ENCODE results near the gene DOLPP1. TPM values are rescaled to one million over a fixed set of nuclear protein-coding genes. Genes with fewer than 3 reads are reported as not detected.

The DOLPP1 gene
- total RNA-seq, 2 donors from 2014 or later = 13.5 to 24.1 TPM

- Histone ChIP-seq H3K4me3 (no peak overlapping the region), H3K27ac (no peak overlapping the region), H3K27me3 (replicated peaks; ENCODE audit: insufficient read depth) (no peaks in the 10 kb centered on the region), H3K36me3 (peaks cover 0 to 3% of the 10 kb centered on the region in 2 donors), H3K9me3 (no peaks in the 10 kb centered on the region), H3K4me1 (replicated peaks) (no peaks in the 10 kb centered on the region)
- 77% methylated on average over 21 of the region's 21 CpGs for WGBS
- no peak for DNase-seq (ENCODE audit: low spot score)
- TF ChIP-seq POLR2A (IDR thresholded peaks at IDR 0.05) (no peak), POLR2AphosphoS5 (IDR thresholded peaks at IDR 0.05) (no peak), CTCF (IDR thresholded peaks at IDR 0.05) (no peak)
- intact Hi-C loops (cut with DNase I) = no loop called here
Measured at GRCh38 chr9:129070696-129071525, 10.0 kb upstream of the DOLPP1 start.

GRCh38 chr9:129071526-129072126, 9.3 kb upstream of the DOLPP1 start:
- Histone ChIP-seq H3K27ac (no peak overlapping the region), H3K4me1 (replicated peaks) (no peaks in the 10 kb centered on the region), H3K4me3 (no peak overlapping the region), H3K9me3 (no peaks in the 10 kb centered on the region), H3K27me3 (replicated peaks; ENCODE audit: insufficient read depth) (no peaks in the 10 kb centered on the region), H3K36me3 (no peaks in the 10 kb centered on the region)
- no peak for DNase-seq (ENCODE audit: low spot score)
- intact Hi-C loops (cut with DNase I) = no loop called here
- TF ChIP-seq CTCF (IDR thresholded peaks at IDR 0.05) = no peak
- TF ChIP-seq POLR2A (IDR thresholded peaks at IDR 0.05) = no peak
- no peak for TF ChIP-seq POLR2AphosphoS5 (IDR thresholded peaks at IDR 0.05)
- 65% methylated on average over 10 of the region's 10 CpGs for WGBS

GRCh38 chr9:129072171-129072570, 8.7 kb upstream of the DOLPP1 start:
- no peak for TF ChIP-seq POLR2A (IDR thresholded peaks at IDR 0.05)
- Histone ChIP-seq H3K27me3 (replicated peaks; ENCODE audit: insufficient read depth) (no peaks in the 10 kb centered on the region), H3K4me3 (no peak overlapping the region), H3K27ac (no peak overlapping the region), H3K36me3 (no peaks in the 10 kb centered on the region), H3K4me1 (replicated peaks) (no peaks in the 10 kb centered on the region), H3K9me3 (no peaks in the 10 kb centered on the region)
- no peak for DNase-seq (ENCODE audit: low spot score)
- WGBS = 58% methylated on average over 9 of the region's 9 CpGs
- intact Hi-C loops (cut with DNase I) = no loop called here

GRCh38 chr9:129073404-129073803, 7.5 kb upstream of the DOLPP1 start:
- no peaks in the 10 kb centered on the region for H3K9me3 ChIP-seq
- intact Hi-C loops (cut with DNase I) = no loop called here
- no peak overlapping the region for H3K4me3 ChIP-seq
- H3K4me1 ChIP-seq (replicated peaks) = no peaks in the 10 kb centered on the region
- no peak for DNase-seq (ENCODE audit: low spot score)
- H3K27me3 ChIP-seq (replicated peaks; ENCODE audit: insufficient read depth) = no peaks in the 10 kb centered on the region
- H3K36me3 ChIP-seq = no peaks in the 10 kb centered on the region
- TF ChIP-seq POLR2A (IDR thresholded peaks at IDR 0.05) (no peak), CTCF (IDR thresholded peaks at IDR 0.05) (no peak), POLR2AphosphoS5 (IDR thresholded peaks at IDR 0.05) (no peak)
- WGBS = 88% methylated on average over 8 of the region's 8 CpGs
- H3K27ac ChIP-seq = no peak overlapping the region

GRCh38 chr9:129074106-129074505, 6.8 kb upstream of the DOLPP1 start:
- H3K36me3 ChIP-seq = no peaks in the 10 kb centered on the region
- no peak overlapping the region for H3K4me3 ChIP-seq
- TF ChIP-seq CTCF (IDR thresholded peaks at IDR 0.05) (no peak), POLR2AphosphoS5 (IDR thresholded peaks at IDR 0.05) (no peak), POLR2A (IDR thresholded peaks at IDR 0.05) (no peak)
- WGBS = 96% methylated on average over 3 of the region's 3 CpGs
- intact Hi-C loops (cut with DNase I) = no loop called here
- no peak for DNase-seq (ENCODE audit: low spot score)
- H3K4me1 ChIP-seq (replicated peaks) = no peaks in the 10 kb centered on the region
- H3K27me3 ChIP-seq (replicated peaks; ENCODE audit: insufficient read depth) = no peaks in the 10 kb centered on the region
- no peaks in the 10 kb centered on the region for H3K9me3 ChIP-seq
- H3K27ac ChIP-seq = no peak overlapping the region
